H1 (cell line): ENCODE results near the gene GHRHR.

Experiments used
- ATF2 ChIP-seq: IDR thresholded peaks from 2 replicates; pipeline ENCODE4 v1.6.1; 2012; ENCODE audit warnings: low read length, inconsistent platforms
- BCL11A ChIP-seq, 2 experiments: IDR thresholded peaks; one replicate each; pipeline ENCODE4 v1.6.1; 2011; ENCODE audit warnings: low read depth in 2 of 2, low read length in 2 of 2, mild to moderate bottlenecking in 2 of 2
- CEBPB ChIP-seq: IDR thresholded peaks from 2 replicates; pipeline ENCODE4 v1.6.1; 2012; ENCODE audit warnings: low read depth, low read length
- CHD2 ChIP-seq: IDR thresholded peaks from 2 replicates; pipeline ENCODE4 v1.6.1; 2012; ENCODE audit warnings: low read length, improper control_type of control experiment
- CTCF ChIP-seq, 3 experiments: IDR thresholded peaks; 1 replicate in 2 of 3; 2 replicates in 1 of 3; pipeline versions ENCODE4 v1.5.1 to v1.6.1; 2011; ENCODE audit warnings: low read length in 3 of 3, mild to moderate bottlenecking in 3 of 3, inconsistent platforms in 2 of 3, low read depth in 1 of 3, moderate library complexity in 1 of 3; ENCODE audit not compliant: insufficient read depth in 1 of 3; ENCODE audit errors: control extremely low read depth in 1 of 3
- EP300 ChIP-seq, 2 experiments: IDR thresholded peaks; 1 replicate in 1 of 2; 2 replicates in 1 of 2; pipeline ENCODE4 v1.6.1; 2011 to 2012; ENCODE audit warnings: low read depth in 2 of 2, low read length in 2 of 2, mild to moderate bottlenecking in 2 of 2, borderline replicate concordance in 1 of 2, inconsistent platforms in 1 of 2, moderate library complexity in 1 of 2
- EZH2 ChIP-seq: fragments of 200-600 bp; sonication (generic); IDR thresholded peaks from 2 replicates; pipeline ENCODE4 v1.7.1; 2012; ENCODE audit warnings: low read depth, mild to moderate bottlenecking, moderate library complexity, low read length, inconsistent platforms; ENCODE audit not compliant: severe bottlenecking
- KDM5A ChIP-seq: fragments of 200-600 bp; IDR thresholded peaks from 2 replicates; pipeline ENCODE4 v1.7.1; 2012; ENCODE audit warnings: mild to moderate bottlenecking, low read length, inconsistent platforms, mixed read lengths
- MAX ChIP-seq: IDR thresholded peaks from 2 replicates; pipeline ENCODE4 v1.6.1; 2012; ENCODE audit warnings: inconsistent platforms
- SP2 ChIP-seq: IDR thresholded peaks from 2 replicates; pipeline ENCODE4 v1.6.1; 2012; ENCODE audit warnings: mild to moderate bottlenecking, low read length, inconsistent platforms
- SUZ12 ChIP-seq: fragments of 200-600 bp; sonication (generic); IDR thresholded peaks from 2 replicates; pipeline ENCODE4 v1.6.1; 2012; ENCODE audit warnings: mild to moderate bottlenecking, inconsistent platforms, low read length, moderate library complexity, mixed read lengths
- TAF1 ChIP-seq: IDR thresholded peaks from 2 replicates; pipeline ENCODE4 v1.6.1; 2011; ENCODE audit warnings: mild to moderate bottlenecking, low read depth, low read length

GRCh38 chr7:30920584-30921539 is 42.9 kb upstream of the GHRHR start:
- TF ChIP-seq CTCF (IDR thresholded peaks at IDR 0.05; ENCODE audit: control extremely low read depth in 1 of 3, insufficient read depth in 1 of 3, low read depth in 1 of 3, low read length in 3 of 3) (no peak), EP300 (IDR thresholded peaks at IDR 0.05; ENCODE audit: borderline replicate concordance in 1 of 2, low read depth in 2 of 2, low read length in 2 of 2) (no peak), SUZ12 (no peak), BCL11A (IDR thresholded peaks at IDR 0.05; ENCODE audit: low read depth in 2 of 2, low read length in 2 of 2) (no peak), SP2 (no peak), MAX (no peak), TAF1 (no peak), EZH2 (no peak), KDM5A (no peak), CEBPB (no peak), CHD2 (no peak), ATF2 (no peak)
